NCI-H1092 (cell line): ENCODE measurements around the gene AMER3.
"Not testable (repeated sequence)": the region's sequence is repeated elsewhere in the genome, so short reads cannot be mapped to it uniquely, and the experiment has no call there.

Source experiments
- DNase-seq: peaks from one replicate; lab custom pipeline; 2025; lab: John Stamatoyannopoulos, UW

The AMER3 gene

DNA sequence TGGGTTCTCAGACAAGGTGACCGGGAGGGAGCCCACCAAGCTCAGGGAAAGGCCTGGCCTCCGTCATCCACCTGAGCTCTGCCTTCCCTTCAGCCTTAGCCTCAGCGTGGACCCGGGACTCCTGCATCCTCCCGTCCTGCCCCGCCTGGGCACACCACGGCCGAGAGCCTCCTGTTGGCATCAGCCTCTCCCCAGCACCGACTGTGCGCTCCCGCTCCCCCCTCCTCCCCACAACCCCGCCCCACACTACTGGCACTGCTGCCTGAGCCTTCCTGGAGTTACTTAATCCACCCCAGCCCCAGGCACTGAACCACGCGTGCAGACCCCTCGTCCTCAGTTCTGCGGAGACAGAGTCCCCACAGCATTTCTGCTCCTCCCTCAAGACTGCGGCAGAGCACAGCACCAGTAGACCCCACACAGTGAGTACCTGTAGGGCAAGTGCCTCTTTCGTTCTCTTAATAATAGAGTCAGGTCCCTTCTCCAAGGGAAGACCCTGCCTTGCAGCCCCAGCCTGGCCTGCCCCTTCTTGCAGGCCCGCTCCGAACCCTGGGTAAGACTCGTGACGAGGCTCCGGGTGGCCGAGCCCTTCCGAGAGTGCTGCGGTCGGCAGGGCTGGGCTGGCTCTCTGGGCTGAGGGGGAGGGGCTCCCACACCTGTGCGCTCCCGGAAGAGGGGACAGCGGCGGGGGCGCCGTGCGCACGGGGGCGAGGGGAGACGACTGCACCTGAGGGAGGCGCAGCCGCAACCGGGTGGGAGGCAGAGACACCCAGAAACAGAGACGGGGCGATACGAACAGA, at the start of gene AMER3:
AMER3 (plus strand) TSS at position 285 of the 797 bp plus-strand sequence. CDS start 6,533 bp downstream, outside the sequence.
- peak; percentile 42 for DNase-seq

GRCh38 chr2:130714795-130715194, 40.5 kb upstream of the AMER3 start:
- DNase-seq: not testable (repeated sequence)

DNA sequence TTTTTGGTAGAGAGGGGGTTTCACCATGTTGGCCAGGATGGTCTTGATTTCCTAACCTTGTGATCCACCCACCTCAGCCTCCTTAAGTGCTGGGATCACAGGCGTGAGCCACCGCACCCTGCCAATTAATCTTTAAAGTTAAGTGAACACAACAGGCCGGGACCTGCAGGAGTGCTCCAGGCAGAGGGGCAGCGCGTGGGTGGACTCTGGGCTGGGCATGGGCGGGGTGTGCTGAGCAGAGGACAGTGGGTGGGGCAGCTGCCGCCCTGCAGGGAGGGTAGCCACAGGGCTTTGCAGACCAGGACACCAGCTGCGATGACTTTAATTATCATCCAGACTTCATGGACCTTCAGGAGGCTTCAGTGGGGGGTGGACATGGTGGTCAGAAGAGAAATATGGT, 35.3 kb upstream of the AMER3 start:
- DNase-seq: no peak

GRCh38 chr2:130720528-130720927, 34.8 kb upstream of the AMER3 start:
- DNase-seq: peak; percentile 13

GRCh38 chr2:130724455-130724854, 30.9 kb upstream of the AMER3 start:
- DNase-seq: no peak

GRCh38 chr2:130726614-130727180, 28.6 kb upstream of the AMER3 start:
- DNase-seq: no peak

DNA sequence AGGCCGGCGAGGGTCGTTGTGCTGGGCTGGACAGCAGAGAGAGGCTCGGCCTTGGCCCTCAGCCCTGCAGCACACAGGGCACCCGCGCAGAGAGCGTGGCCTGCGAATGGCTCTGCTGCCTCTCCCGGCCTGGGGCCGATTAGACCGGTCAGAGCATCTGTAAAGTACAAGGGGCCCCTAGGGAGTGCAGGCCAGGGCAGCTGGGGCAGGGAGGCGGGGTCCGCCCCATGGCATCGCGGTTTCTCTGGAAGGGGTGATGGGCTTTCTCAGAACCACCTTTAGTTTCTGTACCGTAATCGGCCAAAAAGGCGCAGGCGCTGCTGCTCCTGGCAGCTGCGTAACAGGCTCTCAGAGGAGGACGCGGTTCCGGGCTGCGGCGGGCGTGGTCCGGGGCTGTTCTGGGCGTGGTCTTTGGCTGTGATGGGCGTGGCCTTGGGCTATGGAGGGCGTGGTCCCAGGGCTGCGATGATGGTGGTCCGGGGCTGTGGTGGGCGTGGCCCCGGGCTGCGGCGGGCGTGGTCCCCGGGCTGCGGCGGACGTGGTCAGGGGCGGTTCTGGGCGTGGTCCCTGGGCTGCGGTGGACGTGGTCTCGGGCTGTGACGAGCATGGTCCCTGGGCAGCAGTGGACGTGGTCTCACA, 27.9 kb upstream of the AMER3 start:
- DNase-seq: peak; percentile 75

DNA sequence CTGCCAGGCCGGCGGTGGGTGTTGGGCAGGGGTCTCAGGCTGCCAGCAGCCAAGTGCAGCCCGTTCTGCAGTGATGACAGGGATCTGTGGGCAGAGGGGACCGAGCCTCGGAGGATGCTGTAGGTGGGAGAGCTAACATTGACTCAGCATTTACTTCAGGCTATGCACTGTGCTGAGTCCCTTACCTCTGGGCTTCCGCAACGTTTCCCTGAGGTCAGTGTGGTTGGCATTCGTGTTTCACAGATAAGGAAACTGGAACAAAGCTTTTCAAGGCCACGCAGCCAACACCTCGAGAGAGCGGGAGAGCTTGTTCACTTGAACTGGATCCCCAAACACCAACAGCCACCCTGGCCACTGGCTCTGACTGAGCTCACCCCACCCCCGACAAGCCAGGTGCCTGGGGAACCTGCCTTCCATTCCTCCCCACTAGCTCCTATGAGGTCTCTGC, 27.3 kb upstream of the AMER3 start:
- DNase-seq: no peak

DNA sequence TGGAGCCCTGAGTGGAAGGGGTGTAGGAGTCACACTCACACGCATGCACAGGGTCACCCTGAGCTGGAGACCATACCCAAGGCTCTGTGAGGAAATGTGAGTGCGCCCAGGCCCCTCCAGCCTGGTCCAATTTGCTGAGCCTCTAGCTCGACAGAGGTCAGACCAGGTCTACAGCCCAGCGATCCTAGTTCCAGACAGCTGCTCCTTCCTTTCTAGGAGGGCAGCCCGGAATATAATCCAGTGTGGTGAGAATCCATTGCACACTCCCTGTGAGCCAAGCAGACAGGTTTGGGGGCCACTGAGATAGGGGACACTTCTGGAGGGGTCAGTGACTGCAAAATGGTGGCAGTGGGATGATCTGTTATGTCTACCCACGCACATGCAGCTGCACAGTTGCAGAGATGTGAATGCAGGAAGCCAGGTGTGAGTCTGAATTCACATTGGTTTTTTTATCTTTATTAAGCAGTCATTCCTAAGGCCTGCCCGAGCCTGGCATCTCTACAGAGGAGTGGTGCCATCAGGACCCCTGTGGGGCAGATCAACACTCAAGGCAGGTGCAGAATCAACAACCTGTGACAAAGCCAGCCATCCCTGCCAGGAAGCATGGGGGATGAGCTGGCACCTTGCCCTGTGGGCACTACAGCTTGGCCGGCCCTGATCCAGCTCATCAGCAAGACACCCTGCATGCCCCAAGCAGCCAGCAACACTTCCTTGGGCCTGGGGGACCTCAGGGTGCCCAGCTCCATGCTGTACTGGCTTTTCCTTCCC, 26.6 kb upstream of the AMER3 start, which contains the start of gene GPR148:
GPR148 (plus strand) TSS at position 522 of the 768 bp plus-strand sequence; CDS start at position 604, 82 bp downstream.
- peak; percentile 86 for DNase-seq

DNA sequence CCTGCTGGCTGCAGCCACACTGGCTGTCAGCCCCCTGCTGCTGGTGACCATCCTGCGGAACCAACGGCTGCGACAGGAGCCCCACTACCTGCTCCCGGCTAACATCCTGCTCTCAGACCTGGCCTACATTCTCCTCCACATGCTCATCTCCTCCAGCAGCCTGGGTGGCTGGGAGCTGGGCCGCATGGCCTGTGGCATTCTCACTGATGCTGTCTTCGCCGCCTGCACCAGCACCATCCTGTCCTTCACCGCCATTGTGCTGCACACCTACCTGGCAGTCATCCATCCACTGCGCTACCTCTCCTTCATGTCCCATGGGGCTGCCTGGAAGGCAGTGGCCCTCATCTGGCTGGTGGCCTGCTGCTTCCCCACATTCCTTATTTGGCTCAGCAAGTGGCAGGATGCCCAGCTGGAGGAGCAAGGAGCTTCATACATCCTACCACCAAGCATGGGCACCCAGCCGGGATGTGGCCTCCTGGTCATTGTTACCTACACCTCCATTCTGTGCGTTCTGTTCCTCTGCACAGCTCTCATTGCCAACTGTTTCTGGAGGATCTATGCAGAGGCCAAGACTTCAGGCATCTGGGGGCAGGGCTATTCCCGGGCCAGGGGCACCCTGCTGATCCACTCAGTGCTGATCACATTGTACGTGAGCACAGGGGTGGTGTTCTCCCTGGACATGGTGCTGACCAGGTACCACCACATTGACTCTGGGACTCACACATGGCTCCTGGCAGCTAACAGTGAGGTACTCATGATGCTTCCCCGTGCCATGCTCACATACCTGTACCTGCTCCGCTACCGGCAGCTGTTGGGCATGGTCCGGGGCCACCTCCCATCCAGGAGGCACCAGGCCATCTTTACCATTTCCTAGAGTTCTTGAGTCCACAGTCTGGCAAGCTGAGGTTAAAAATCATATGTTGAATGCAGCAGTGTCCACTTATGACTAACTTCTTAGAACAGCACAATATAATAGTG, 25.7 kb upstream of the AMER3 start:
- DNase-seq: peak; percentile 67

- not testable (repeated sequence) for DNase-seq
Measured at GRCh38 chr2:130732257-130732656, 23.1 kb upstream of the AMER3 start.

- no peak for DNase-seq
Measured at GRCh38 chr2:130735200-130735599, 20.1 kb upstream of the AMER3 start.

- no peak for DNase-seq
Measured at GRCh38 chr2:130736487-130736886, 18.9 kb upstream of the AMER3 start.

DNA sequence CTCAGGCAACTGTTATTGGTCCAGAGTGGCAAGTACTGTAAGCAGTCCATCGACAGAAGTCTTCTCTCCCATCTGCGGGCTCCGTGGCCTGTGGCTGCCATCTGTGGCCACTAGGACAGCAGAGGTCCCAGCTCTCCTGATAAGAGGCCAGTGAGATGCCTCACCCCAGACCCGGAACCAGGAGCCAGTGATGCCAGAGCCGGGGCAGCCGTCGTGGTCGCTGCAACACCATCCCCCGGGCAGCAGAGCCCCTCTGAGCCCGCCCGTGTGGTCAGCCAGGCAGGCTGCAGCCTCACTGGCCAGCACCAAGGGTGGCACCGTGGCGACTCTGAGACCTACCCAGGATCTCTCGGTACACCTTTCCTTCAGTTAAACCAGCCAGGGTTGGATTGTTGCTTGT, 17.7 kb upstream of the AMER3 start:
- no peak for DNase-seq

DNA sequence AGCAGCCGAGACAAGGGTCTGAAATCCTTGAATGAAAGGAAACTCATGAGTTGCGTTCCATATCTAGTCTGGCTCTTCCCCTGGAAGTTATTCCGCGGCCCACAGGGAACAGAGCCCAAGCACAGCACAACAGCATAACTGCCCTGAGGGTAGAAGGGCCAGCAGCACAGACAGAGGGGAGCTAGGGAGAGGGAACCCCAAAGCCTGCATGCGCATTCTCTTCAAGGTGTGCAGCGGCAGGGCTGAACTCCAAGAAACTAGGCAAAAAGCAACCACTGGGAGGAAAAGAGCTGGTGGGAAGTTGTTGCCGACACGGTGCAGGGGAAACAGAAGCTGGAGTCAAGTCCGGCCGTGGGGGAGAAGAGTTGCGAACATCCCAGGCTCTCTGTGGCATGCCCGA, 14.7 kb upstream of the AMER3 start:
- DNase-seq: no peak

DNA sequence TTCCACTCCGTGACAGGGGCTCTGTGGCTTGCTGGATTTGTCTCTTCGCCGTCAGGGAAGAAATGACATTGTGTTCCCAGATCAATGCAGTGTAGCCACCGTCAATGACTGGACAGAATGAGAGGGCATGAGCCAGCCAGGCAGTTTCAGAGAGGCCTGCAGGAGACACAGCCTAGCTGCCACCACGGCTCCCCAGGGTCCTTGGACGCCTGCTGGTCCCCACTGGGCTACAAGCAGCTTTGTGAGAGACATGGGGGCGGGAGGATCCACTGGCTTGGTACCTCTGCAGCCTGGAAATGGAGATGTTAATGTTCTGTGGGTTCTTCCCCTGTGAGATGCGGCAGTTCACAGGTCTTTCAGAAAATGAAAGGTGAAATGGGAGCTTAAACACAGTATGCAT, 12.1 kb upstream of the AMER3 start:
- no peak for DNase-seq

DNA sequence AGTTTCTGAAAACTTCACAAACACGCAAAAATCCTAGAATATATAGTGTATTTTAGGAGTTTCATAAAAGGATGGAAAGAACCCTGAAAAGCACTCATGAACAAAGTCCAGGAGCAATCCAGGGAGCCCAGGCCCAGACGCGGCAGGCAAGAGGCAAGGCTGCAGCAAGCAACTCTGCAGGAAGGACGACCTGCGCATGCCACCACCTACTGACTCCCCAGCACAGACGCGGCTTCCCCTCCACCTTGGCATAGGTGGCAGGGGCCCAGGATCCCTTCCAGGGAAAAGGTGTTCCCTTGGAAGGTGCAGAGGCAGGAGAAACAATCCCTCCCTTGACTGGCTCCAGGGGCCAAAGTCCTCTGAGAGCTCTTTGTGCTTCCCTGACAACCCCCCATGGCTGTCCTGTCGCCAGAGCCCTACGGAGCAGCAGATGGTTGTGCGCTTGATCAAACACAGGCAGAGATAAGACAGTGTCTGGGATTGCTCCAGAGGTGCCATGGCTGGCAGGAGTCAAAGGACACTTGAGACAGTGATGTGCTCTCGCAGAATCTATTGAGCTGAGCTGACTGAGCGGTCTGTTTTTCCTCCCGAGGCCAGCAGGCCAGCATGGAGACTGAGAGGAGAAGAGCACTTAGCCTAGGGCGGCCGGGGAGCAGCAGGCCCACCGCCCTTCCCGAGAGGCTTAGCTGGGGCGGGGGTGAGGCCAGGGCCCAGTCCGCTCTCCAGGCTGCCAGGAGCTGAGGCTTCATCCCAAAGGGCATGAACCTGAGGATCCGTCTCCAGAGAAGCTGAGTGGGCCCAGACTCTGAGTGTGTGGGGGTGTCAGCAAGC, 10.8 kb upstream of the AMER3 start:
- DNase-seq: peak; percentile 19

DNA sequence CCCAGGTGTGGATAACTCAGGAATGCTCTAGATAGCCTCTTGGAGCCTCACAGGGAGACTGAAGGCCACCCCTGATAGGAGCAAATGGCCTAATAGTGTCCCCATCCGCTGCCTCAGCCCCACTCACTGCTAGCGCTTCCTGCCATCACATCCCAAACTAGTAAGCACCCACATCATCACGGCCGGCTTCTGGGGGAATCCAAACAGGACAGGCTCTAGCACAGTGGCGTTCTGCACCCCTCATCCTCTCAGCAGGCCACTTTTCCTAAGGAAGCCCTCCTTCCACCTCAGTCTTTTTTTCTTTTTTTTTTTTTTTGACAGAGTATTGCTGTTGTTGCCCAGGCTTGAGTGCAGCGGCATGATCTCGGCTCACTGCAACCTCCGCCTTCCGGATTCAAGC, 6.3 kb upstream of the AMER3 start:
- no peak for DNase-seq

DNA sequence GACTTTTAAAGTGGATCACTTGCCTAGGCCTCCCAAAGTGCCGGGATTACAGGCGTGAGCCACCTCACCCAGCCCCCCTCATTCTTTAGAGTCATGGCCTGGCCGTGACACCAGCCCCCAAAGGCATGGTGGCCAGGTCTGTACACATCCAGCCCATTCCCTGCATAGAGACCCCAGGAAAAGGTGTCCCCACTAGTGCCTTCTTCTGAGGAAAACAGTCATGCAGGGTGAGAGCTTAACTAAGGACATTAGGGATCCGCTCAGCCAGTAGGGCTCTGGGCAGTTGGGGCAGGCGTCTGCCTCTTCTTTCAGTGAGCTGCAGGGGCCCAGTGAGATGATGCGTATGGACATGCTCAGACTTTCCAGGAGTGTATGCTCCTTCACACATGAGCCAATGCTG, 5.7 kb upstream of the AMER3 start:
- no peak for DNase-seq

DNA sequence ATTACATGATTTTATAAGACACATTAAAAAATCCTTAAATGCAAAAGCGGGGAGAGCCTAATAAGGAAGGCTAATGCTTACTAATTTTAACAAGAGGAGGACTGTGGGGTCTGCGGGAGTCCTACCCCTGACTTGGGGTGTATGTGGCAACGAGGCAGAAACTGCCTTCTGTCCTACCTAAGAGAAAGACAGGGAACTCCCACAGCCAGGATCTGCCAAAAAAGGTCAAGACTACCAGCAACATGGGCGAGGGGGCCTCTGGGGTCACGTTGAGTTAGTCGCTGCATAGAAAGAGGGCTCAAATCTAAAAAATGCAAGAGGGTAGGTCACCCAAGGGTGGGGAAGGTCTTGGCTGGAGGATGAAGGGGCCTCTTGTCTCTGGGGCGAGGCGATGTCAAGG, 529 bp upstream of the AMER3 start:
- no peak for DNase-seq
